ENCODE results near the gene CXCL12. TPM values are rescaled to one million over a fixed set of nuclear protein-coding genes. Genes with fewer than 3 reads are reported as not detected.

Gene CXCL12
- polyA plus RNA-seq, 1 donor: 46.6 TPM

DNA sequence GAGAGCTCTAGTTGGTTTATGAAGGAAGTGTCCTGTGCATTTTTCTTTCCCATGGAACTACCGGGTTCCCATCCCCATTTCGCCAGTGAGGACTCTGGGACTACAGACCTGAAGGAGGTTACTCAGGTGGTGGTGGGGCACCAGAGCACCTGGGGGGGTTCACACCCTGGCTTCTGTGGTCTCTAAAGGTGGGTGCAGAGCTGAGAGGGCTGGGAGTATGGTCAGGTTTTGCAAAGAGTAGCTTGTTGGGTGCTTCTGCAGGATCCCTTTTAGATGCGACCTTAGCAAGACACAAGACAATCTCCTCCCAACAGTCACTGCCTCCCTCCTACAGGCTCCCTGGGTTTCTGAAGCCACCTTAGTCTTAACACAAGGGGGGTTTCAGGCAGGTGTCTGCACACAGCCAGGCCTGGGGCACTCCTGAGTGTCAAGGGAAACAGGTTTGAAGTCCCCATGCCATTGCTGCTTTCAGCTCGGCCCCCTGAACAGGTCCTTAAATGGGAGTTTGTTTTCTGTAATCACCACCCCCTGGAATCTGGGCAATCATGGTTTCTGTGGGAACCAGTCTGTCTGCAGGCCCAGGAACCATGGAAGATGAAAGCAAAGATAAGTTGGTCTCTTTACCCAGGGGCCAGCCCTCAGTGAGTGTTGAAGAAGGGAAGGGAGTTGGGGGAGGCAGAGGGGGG, 9.9 kb upstream of the CXCL12 start:
- no peak overlapping the region for H3K27ac ChIP-seq (ENCODE audit: low read length)
- no peak for DNase-seq
- H3K4me1 ChIP-seq (ENCODE audit: control insufficient read depth, insufficient read depth, low read length): peaks cover 7% of the 10 kb centered on the region
- H3K9me3 ChIP-seq (ENCODE audit: control insufficient read depth, low read depth, low read length): no peaks in the 10 kb centered on the region
- WGBS (ENCODE audit: insufficient coverage, low lambda C conversion rate): no CpG with 5 or more reads among the region's 4 CpGs
- no peaks in the 10 kb centered on the region for H3K36me3 ChIP-seq (ENCODE audit: control insufficient read depth, insufficient read depth, low read length)
- no peak overlapping the region for H3K4me3 ChIP-seq (ENCODE audit: low read length)
- H3K27me3 ChIP-seq (ENCODE audit: control insufficient read depth, insufficient read depth, low read length): no peaks in the 10 kb centered on the region

DNA sequence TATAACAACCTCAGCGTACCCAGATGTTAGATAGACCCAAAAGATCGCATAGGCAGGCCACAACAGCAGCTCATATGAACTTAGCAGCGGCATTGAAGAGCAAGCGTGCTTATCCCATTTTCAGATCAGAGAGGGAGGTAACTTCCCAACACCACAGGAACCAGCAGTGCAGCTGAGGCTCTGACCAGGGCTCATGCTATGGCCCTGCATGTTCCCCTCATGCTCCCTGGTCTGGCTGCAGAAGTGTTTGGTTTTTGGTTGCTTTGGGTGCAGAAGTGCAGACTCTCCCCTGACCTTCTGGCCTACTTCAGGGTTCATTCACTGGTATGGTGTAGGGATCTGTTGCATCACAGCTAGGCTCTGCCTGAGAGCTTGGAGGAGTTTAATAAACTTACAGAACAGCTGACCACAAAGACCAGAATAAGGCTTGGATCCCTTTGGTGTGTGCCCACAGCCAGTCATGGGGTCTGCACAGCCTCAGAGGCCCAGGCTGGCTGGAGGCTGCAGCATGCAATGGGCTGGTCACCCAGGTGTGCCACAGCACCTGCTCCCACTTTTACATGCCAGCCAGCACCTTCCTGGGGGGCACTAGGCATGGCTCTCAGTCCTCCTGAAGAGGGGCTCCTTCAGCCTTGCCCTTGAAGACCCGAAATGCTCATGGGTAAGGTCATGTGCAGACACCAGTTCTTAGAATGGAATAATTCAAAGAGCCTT, 9.1 kb upstream of the CXCL12 start:
- no peaks in the 10 kb centered on the region for H3K27me3 ChIP-seq (ENCODE audit: control insufficient read depth, insufficient read depth, low read length)
- no peak overlapping the region for H3K27ac ChIP-seq (ENCODE audit: low read length)
- peaks cover 7% of the 10 kb centered on the region for H3K4me1 ChIP-seq (ENCODE audit: control insufficient read depth, insufficient read depth, low read length)
- DNase-seq: no peak
- WGBS (ENCODE audit: insufficient coverage, low lambda C conversion rate): no CpG with 5 or more reads among the region's 5 CpGs
- no peaks in the 10 kb centered on the region for H3K9me3 ChIP-seq (ENCODE audit: control insufficient read depth, low read depth, low read length)
- no peaks in the 10 kb centered on the region for H3K36me3 ChIP-seq (ENCODE audit: control insufficient read depth, insufficient read depth, low read length)
- H3K4me3 ChIP-seq (ENCODE audit: low read length): no peak overlapping the region

DNA sequence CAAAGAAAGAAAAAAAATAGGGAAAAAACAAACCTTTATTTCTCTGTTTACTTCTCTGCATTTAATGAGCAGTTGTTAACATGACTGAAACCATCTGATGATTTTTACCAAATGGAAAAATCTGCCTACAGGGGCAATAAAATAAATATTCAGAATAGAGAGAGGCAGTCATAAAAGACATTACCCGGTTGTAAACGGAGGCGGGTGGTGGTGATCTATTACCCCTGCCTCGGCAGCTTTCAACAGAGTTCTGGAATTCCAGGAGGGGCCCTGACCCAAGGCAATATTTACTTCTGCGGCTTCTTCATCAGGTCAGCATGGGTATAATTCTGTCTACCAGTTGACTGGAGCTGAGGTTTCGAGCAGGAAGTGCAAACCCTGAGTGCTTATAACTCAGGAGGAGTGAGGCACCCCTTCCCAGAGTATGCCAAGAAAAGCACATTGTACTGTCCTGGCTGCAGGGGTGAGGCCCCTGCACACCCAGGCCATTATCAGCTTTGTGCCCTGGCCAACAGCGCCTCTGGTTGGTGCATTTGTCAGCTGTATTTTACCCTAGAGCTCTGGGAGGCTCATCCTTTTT, 8.2 kb upstream of the CXCL12 start:
- DNase-seq: peak in 1 of 2 donors; percentile 56
- Histone ChIP-seq H3K9me3 (ENCODE audit: control insufficient read depth, low read depth, low read length) (no peaks in the 10 kb centered on the region), H3K27ac (ENCODE audit: low read length) (no peak overlapping the region), H3K36me3 (ENCODE audit: control insufficient read depth, insufficient read depth, low read length) (no peaks in the 10 kb centered on the region), H3K4me3 (ENCODE audit: low read length) (no peak overlapping the region), H3K27me3 (ENCODE audit: control insufficient read depth, insufficient read depth, low read length) (no peaks in the 10 kb centered on the region), H3K4me1 (ENCODE audit: control insufficient read depth, insufficient read depth, low read length) (peaks cover 7% of the 10 kb centered on the region)
- WGBS (ENCODE audit: insufficient coverage, low lambda C conversion rate): no CpG with 5 or more reads among the region's 7 CpGs

DNA sequence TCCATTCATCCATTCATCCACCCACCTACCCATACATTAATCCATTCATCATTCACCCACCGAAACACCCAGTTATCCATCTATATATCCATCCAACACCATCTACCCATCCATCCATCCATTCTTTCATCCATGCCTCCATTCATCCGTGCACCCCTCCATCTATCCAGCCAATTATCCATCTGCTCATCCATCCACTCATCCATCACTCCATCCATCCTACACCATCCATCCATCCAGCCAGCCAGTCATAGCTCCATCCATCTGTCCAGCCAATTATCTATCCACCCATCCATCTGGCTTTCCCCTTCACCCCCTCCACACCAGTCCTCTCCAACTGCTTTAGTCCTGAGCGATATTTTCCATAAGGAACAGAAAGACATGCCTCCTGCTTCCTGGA, 7.5 kb upstream of the CXCL12 start:
- no peaks in the 10 kb centered on the region for H3K9me3 ChIP-seq (ENCODE audit: control insufficient read depth, low read depth, low read length)
- 97% methylated on average over 3 of the region's 3 CpGs for WGBS (ENCODE audit: insufficient coverage, low lambda C conversion rate)
- H3K27ac ChIP-seq (ENCODE audit: low read length): no peak overlapping the region
- H3K36me3 ChIP-seq (ENCODE audit: control insufficient read depth, insufficient read depth, low read length): no peaks in the 10 kb centered on the region
- no peak for DNase-seq
- no peaks in the 10 kb centered on the region for H3K27me3 ChIP-seq (ENCODE audit: control insufficient read depth, insufficient read depth, low read length)
- H3K4me1 ChIP-seq (ENCODE audit: control insufficient read depth, insufficient read depth, low read length): peaks cover 7% of the 10 kb centered on the region
- H3K4me3 ChIP-seq (ENCODE audit: low read length): no peak overlapping the region

DNA sequence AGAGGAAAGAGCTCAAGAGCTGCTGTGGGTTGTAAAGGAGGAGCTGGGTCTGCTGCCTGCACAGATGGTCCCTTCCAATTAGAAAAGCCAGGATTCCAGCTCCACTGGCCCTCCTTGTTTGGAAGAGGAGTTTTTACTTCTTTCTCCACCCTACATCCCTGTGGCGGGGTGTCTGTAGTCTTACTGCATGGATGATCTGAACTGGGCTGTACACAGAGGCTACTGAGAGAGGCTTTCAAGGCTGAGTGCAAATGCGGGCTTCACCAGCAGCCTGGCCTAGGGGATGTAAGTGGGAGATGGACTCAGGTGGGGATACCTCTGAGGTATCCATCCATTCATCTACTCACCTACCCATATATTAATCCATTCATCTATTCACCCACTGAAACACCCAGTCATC, 7.1 kb upstream of the CXCL12 start:
- H3K27me3 ChIP-seq (ENCODE audit: control insufficient read depth, insufficient read depth, low read length): peaks cover 2% of the 10 kb centered on the region
- peaks cover under 1% of the 10 kb centered on the region for H3K9me3 ChIP-seq (ENCODE audit: control insufficient read depth, low read depth, low read length)
- DNase-seq: no peak
- WGBS (ENCODE audit: insufficient coverage, low lambda C conversion rate): no CpG with 5 or more reads among the region's 2 CpGs
- no peaks in the 10 kb centered on the region for H3K36me3 ChIP-seq (ENCODE audit: control insufficient read depth, insufficient read depth, low read length)
- H3K27ac ChIP-seq (ENCODE audit: low read length): no peak overlapping the region
- H3K4me3 ChIP-seq (ENCODE audit: low read length): no peak overlapping the region
- H3K4me1 ChIP-seq (ENCODE audit: control insufficient read depth, insufficient read depth, low read length): peaks cover 7% of the 10 kb centered on the region

DNA sequence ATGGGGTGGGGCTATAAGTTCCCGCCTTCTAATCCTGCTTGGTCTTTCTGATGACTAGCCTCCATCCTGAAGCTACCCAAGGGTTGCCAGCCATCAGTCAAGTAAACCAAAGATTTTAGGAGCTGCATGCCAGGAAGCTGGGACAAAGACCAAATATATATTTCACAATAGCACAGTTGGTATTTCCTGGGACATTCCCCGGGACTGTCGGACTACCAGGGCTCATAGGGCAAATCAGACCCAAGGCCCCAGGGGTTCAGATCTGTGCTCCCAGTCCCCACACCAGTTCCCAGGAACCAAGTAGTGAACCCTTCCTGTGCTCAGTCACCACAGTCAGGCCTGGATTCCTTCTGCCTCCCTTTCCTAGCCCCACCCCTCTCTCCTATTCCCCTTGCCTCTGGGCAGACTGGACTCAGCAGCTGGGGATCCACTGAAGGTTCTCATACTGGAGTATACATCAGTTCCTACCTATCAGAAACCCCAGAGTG, 5.7 kb upstream of the CXCL12 start:
- Histone ChIP-seq H3K27me3 (ENCODE audit: control insufficient read depth, insufficient read depth, low read length) (peaks cover 13% of the 10 kb centered on the region), H3K9me3 (ENCODE audit: control insufficient read depth, low read depth, low read length) (peaks cover 5% of the 10 kb centered on the region), H3K4me1 (ENCODE audit: control insufficient read depth, insufficient read depth, low read length) (peaks cover 10% of the 10 kb centered on the region), H3K4me3 (ENCODE audit: low read length) (no peak overlapping the region), H3K27ac (ENCODE audit: low read length) (no peak overlapping the region), H3K36me3 (ENCODE audit: control insufficient read depth, insufficient read depth, low read length) (no peaks in the 10 kb centered on the region)
- no peak for DNase-seq
- no CpG with 5 or more reads among the region's 3 CpGs for WGBS (ENCODE audit: insufficient coverage, low lambda C conversion rate)

DNA sequence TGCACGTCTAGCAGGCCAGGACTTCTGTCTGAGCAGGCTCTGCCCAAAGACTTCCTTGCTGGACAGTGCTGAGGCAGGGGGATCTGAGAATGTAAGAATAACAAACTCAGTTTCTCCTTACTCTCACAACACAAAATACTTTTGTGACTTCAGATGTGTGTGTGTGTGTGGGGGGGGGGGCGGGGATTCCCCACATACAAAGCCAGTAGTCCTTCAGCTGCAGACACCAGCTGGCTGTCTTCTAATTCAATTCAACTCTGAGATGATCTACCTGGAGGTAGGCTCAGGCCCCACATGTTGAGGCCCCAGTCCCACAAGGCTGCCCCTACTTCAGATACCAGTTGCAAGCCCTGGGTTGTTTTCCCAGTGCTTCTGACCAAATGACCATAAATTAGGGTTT, 4.7 kb upstream of the CXCL12 start:
- H3K9me3 ChIP-seq (ENCODE audit: control insufficient read depth, low read depth, low read length): peaks cover 5% of the 10 kb centered on the region
- no peaks in the 10 kb centered on the region for H3K36me3 ChIP-seq (ENCODE audit: control insufficient read depth, insufficient read depth, low read length)
- no CpG with 5 or more reads among the region's 2 CpGs for WGBS (ENCODE audit: insufficient coverage, low lambda C conversion rate)
- no peak overlapping the region for H3K4me3 ChIP-seq (ENCODE audit: low read length)
- peaks cover 21% of the 10 kb centered on the region for H3K27me3 ChIP-seq (ENCODE audit: control insufficient read depth, insufficient read depth, low read length)
- no peak for DNase-seq
- peaks cover 11% of the 10 kb centered on the region for H3K4me1 ChIP-seq (ENCODE audit: control insufficient read depth, insufficient read depth, low read length)
- no peak overlapping the region for H3K27ac ChIP-seq (ENCODE audit: low read length)

DNA sequence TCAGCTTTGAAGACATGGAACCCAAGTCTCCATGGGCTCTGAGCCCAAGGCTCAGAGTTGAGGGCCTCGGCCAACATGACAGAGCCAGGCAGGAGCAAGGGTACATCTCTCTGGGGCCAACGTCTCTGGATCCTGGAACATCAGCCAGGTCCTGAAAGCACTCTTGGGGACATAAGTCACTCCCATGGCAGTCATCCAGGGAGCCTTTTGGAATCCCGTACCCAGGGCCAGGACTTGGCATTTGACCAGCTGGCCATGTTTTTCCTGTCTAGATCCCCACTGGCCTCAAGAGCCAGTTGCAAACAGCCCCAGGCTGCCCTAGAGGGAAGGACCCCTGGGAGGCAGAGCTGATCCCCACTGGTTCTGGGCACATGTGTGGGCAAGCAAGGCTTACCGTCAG, 4.3 kb upstream of the CXCL12 start:
- peaks cover 11% of the 10 kb centered on the region for H3K4me1 ChIP-seq (ENCODE audit: control insufficient read depth, insufficient read depth, low read length)
- H3K9me3 ChIP-seq (ENCODE audit: control insufficient read depth, low read depth, low read length): peaks cover 5% of the 10 kb centered on the region
- H3K27ac ChIP-seq (ENCODE audit: low read length): no peak overlapping the region
- no peak overlapping the region for H3K4me3 ChIP-seq (ENCODE audit: low read length)
- no CpG with 5 or more reads among the region's 4 CpGs for WGBS (ENCODE audit: insufficient coverage, low lambda C conversion rate)
- no peaks in the 10 kb centered on the region for H3K36me3 ChIP-seq (ENCODE audit: control insufficient read depth, insufficient read depth, low read length)
- no peak for DNase-seq
- H3K27me3 ChIP-seq (ENCODE audit: control insufficient read depth, insufficient read depth, low read length): peaks cover 25% of the 10 kb centered on the region

DNA sequence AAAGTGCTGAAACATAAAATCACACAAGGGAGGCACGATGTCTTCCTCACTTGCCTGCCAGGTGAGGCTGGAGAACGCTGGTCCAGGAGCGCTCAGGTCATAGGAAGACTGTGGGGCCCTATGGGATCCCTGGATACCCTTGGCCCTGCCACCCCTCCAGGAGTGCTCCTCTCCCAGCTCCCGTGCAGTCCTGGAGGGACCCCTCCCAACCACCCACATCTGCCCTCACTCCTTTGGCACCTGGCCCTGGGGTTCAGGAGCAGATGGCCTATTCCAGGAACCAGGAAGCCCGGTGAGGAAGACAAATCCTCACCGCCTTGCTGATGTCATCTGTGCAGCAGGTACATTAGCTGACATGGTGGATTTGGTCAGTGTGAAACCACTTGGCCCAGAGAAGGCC, 3.7 kb upstream of the CXCL12 start:
- Histone ChIP-seq H3K4me1 (ENCODE audit: control insufficient read depth, insufficient read depth, low read length) (peaks cover 8% of the 10 kb centered on the region), H3K9me3 (ENCODE audit: control insufficient read depth, low read depth, low read length) (peaks cover 5% of the 10 kb centered on the region), H3K27me3 (ENCODE audit: control insufficient read depth, insufficient read depth, low read length) (peaks cover 29% of the 10 kb centered on the region), H3K27ac (ENCODE audit: low read length) (no peak overlapping the region), H3K36me3 (ENCODE audit: control insufficient read depth, insufficient read depth, low read length) (no peaks in the 10 kb centered on the region), H3K4me3 (ENCODE audit: low read length) (no peak overlapping the region)
- no CpG with 5 or more reads among the region's 6 CpGs for WGBS (ENCODE audit: insufficient coverage, low lambda C conversion rate)
- no peak for DNase-seq

DNA sequence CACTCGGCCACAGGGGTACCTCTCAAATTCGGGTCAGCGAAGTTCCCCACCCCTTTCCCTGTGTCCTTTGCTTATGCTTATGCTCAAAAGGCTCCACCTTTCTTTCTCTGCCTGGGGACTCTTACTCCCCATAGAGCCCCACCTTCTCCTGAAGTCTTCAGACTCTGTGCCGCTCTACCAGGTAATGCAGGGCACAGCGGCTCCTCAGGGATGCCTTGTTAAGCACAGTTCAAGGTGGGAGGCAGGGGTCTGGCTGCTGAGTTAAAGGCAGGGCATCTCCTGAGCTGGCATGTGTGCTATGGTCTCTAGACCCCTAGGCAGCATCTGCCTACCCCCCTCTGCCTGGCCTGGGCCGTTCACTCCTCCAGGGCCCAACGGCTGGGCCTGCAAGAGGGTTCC, 3.0 kb upstream of the CXCL12 start:
- no peak for DNase-seq
- Histone ChIP-seq H3K27ac (ENCODE audit: low read length) (no peak overlapping the region), H3K4me3 (ENCODE audit: low read length) (no peak overlapping the region), H3K4me1 (ENCODE audit: control insufficient read depth, insufficient read depth, low read length) (peaks cover 4% of the 10 kb centered on the region), H3K36me3 (ENCODE audit: control insufficient read depth, insufficient read depth, low read length) (no peaks in the 10 kb centered on the region), H3K9me3 (ENCODE audit: control insufficient read depth, low read depth, low read length) (peaks cover 5% of the 10 kb centered on the region), H3K27me3 (ENCODE audit: control insufficient read depth, insufficient read depth, low read length) (peaks cover 37% of the 10 kb centered on the region)
- 92% methylated on average over 2 of the region's 7 CpGs for WGBS (ENCODE audit: insufficient coverage, low lambda C conversion rate)
